ENCODE results near the gene ARHGAP15.

- TF ChIP-seq CTCF (conservative IDR thresholded peaks at IDR 0.05 in 1 of 2, IDR thresholded peaks at IDR 0.05 in 1 of 2; ENCODE audit: low read depth in 1 of 2, low read length in 2 of 2) (no peak), EZH2 (IDR thresholded peaks at IDR 0.05; ENCODE audit: low read length, missing control alignments) (no peak)
Observed at GRCh38 chr2:143615562-143615961, 486.3 kb downstream of the ARHGAP15 start.

Data from fibroblast of lung (primary cell).